Stimulated activated CD8-positive, alpha-beta memory T cell treated with anti-CD3 and anti-CD28 coated beads, Interleukin-15, amount 100 ng/mL, for 4 hours (primary cell): ENCODE results near the gene TPM1.
"Not testable (repeated sequence)": the region's sequence is repeated elsewhere in the genome, so short reads cannot be mapped to it uniquely, and the experiment has no call there.

Experiments used
- DNase-seq, 2 donors: peaks; one replicate each; pipeline ENCODE4 v3.0.0-alpha.2; 2020; ENCODE audit warnings: low read depth in 2 of 2

The TPM1 gene

DNA sequence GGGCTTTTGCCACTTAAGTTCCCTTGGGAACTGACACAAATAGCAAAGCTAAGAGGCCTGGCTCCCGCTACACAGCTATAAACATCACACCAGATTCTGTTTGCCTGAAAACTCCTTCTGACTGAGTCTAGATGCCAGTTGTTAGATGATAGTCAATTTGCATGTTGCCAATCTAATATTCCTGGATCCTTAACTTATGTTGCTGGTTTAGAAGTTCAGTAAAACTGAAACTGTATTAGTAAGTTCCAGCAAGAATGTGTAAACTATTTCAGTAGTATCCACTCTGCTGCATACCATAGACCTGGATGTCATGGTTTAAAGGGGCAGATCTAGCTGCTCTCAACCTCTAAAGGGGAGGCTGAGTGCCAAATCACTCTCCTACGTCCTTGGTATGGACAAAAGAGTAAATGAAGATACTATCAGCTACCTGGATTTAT lies 52.0 kb downstream of the TPM1 start:
- no peak for DNase-seq

DNA sequence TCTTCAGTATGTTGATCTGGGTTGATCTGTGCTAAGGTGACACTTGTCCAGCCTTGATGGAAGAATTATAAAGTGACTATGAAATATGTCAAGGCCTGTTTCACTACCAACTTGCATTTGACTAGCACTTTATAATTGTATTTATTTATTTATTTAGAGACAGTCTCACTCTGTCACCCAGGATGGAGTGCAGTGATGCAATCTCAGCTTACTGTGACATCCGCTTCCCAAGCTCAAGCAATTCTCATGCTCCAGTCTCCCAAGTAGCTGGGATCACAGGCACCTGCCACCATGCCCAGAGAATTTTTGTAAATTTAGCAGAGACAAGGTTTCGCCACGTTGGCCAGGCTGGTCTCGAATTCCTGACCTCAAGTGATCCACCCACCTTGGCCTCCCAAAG lies 53.6 kb downstream of the TPM1 start:
- DNase-seq: no peak

DNA sequence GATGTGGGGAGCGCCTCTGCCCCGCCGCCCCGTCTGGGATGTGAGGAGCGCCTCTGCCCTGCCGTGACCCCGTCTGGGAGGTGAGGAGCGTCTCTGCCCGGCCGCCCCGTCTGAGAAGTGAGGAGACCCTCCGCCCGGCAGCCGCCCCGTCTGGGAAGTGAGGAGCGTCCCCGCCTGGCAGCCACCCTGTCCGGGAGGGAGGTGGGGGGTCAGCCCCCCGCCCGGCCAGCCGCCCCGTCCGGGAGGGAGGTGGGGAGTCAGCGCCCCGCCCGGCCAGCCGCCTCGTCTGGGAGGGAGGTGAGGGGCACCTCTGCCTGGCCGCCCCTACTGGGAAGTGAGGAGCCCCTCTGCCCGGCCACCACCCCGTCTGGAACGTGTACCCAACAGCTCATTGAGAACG lies 56.4 kb downstream of the TPM1 start:
- not testable (repeated sequence) for DNase-seq

DNA sequence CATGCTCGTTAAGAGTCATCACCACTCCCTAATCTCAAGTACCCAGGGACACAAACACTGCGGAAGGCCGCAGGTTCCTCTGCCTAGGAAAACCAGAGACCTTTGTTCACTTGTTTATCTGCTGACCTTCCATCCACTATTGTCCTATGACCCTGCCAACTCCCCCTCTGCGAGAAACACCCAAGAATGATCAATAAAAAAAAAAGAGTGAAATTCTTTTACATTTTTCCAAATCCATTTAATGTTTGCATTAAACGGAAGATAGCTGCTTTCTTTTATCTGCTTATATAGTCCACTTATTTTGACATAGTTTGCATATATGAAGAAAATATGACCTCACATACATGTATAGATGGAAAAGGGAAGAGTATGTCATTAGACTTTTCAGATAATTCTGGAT lies 57.0 kb downstream of the TPM1 start:
- not testable (repeated sequence) for DNase-seq

DNA sequence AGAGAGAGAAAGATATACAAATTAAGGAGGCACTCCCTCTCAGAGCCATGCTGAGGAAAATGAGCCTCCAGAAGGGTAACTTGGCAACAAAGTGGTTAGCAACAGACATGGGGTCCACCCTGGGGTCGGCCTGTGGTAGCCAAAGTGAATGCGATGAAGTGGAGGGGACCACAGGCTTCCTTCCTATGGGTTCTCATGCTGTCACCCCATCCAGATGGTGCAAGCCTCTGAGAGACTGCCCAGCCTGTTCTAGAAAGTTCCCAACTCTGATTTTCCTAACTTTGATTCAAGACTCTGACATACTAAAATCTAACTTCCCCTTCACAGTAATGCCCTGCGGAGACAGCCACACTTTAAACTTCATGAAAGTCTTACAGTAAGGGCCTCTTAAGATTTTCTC lies 60.9 kb downstream of the TPM1 start:
- DNase-seq: no peak

DNA sequence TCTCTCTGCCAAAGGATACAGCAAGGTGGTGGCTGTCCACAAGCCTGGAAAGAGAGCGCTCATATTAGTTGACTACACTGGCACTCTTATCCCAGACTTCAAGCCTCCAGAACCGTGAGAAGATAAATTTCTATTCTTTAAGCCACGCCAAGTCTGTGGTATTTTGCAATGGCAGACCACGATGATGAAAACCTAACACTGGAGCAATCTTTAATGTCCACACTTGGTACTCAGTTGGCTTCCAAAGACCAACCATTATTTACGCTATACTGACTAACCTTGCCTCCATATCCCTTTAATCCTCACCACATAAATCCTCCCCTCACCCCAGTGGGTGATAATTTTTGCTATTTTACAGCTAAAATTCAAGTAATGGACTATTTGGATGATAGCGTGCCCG lies 62.2 kb downstream of the TPM1 start:
- no peak for DNase-seq

DNA sequence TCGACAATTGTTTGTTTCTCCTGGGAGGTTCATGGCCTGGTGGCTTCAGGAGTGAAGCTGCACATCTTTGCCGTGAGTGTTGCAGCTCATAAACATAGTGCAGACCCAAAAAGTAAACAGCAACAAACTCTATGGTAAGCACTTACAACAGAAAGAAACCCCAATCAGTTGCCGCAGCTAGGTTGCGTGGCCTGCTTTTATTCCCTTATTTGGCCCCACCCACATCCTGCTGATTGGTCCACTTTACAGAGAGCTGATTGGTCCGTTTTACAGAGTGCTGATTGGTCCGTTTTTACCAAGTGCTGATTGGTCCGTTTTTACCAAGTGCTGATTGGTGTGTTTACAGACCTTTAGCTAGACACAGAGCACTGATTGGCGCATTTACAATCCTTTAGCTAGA lies 62.8 kb downstream of the TPM1 start:
- not testable (repeated sequence) for DNase-seq

DNA sequence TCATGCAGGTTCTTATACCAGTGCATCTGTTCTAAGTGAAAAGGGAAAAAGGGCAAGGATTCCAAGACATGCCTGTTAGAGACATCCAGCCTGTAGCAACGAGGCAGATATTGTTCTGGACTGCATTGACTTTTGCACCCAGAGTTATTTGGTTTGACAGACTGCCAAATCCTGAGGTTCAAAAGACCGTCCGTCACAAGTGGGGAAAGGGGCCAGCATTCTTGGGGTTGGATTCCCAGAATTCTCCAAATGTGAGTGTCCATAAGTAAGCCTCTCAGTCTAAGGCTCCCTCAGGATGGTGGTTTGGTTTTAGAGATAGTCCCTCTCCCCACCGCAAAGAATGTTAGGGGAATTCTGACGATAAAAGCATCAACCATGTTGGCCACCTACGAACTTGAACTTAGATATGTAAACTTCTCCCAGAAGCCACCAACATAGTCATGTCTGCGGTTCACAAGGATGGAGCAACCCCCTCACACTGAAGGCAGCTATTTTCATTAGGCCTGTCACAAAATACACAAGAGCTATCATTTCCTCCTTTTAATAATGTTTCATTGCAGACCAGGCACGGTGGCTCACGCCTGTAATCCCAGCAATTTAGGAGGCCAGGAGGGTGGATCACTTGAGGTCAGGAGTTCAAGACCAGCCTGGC lies 65.5 kb downstream of the TPM1 start:
- DNase-seq: no peak

DNA sequence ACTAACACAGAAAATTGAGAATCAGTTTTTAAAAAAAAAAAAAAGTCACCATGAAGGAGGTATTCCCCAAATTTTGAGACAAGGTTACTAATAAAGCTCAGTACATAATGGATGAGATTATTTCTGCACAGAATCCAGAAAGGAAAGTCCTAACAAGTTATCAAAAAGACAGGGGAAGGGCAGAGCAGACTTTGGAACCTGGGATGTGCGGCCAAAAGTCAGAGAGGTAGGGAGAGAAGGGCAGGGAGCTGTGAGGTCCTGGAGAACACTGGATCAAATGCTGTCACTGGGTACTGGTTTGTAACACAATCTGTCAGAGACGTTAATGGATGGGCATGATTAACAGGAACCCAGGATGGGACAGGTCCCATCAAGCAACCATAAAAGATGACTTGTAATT lies 67.0 kb downstream of the TPM1 start:
- no peak for DNase-seq

DNA sequence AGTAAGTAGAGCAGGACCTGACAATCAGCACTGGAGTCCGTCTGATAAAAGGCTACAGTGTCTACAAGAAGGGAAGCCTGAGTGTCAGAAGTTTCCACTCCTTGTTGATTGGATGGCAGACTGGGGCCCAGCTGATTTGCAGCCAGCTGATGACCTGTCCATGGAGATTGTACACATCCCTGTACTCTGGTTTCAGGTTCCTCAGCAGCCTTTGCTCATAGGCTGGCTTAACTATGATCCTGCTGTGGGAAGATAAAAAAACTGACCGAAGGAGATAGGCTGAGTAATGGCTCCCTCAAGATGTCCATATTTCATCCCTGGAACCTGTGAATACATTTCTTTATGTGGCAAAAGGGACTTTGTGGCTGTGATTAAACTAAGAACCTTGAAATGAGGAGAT lies 67.4 kb downstream of the TPM1 start:
- DNase-seq: no peak

DNA sequence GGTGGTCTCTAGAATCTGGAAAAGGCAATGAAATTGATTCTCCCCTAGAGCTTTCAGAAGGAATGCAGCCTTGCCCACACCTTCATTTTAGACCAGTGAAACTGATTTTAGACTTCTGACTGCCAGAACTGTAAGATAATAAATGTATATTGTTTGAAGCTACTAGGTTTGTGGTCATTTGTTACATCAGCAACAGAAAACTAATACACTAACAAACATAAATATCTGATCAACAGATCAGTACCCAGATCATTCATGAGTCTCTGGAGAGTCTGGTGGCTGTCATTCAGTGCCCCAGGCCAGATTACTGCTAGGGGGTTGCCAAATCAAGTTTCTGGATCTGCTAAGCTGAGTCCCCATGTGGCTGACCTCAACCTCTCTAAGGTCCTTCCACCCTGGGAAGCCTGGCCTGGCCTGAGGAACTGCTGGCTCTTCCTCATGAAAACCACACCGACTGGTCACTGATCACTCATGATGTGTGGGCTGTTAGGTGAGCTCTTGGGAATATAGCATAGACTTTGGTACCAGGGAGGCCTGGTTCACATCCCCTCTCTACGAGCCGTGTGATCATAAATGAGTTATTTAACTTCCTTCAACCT lies 68.0 kb downstream of the TPM1 start:
- DNase-seq: no peak

DNA sequence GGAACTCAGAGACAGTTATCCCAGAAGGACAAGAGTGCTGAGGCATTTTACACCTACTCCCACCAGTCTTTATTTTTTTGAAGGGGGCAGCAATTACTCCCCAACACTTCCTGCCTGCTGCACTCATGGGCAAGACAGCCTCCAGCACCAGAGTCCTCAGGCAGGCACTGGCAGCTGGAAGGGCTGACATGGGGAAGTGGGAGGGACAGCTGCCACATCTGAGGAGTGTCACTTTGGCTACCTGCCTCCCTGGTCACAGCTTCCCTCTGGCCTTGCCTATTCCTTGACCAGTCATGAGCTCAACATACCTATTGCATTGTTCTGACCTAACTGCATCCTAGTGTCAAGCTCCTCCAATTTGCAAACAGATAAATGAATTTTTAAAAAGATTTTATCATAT lies 68.9 kb downstream of the TPM1 start:
- DNase-seq: no peak

DNA sequence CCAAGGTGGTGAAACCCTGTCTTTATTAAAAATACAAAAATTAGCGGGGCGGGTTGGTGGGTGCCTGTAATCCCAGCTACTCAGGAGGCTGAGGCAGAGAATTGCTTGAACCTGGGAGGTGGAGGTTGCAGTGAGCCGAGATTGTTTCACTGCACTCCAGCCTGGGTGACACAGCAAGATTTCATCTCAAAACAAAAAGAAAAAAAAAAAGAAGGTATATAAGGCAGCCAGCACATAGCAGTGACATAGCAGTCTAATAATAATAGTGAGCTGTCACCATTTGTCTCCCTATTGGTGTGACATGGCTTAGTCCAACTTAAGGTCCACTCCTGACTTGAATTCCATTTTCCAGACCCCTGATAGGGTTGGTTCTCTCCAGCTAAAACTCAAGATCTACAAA lies 70.3 kb downstream of the TPM1 start:
- DNase-seq: no peak

DNA sequence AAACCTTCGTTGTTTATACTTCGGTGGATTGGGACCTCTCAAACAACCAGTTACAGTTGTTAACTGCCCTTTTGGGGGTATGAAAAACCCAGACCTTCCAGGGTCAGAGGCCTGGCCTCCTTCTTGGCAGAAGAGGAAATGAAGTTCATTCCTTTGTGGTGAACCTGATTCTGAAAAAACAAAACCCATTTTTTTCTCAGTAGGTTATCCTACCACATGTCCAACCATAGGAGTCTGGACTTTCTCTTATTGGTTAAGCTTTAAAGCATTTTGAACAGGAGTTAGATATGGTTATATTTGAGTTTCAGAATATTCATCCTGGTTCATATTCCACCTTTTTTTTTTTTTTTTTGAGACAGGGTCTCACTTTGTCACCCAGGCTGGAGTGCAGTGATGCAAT lies 71.9 kb downstream of the TPM1 start:
- DNase-seq: no peak
